ENCODE measurements around the gene BCAS3.
"Not testable (repeated sequence)": the region's sequence is repeated elsewhere in the genome, so short reads cannot be mapped to it uniquely, and the experiment has no call there.

Gene BCAS3

DNA sequence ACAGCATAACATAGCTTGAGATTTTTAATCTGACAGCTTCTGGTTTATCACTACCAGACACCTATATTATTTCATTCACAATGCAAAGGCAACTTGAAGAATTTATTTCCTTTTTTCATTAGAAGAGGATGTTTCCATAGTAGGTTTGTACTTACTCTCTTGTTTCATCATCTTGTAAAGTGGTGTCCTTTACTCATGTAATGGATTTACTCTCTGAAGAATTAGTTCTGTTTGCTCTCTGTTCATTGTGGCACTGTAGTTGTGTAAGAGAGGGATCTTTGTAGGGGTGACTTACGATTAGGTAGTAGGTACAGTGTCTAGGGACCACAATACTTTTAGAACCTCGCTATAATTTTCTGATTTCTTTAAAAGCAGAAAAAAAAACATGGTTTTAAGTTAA lies 256.1 kb downstream of the BCAS3 start:
- Histone ChIP-seq H3K4ac (ENCODE audit: low read depth in 1 of 2, low read length in 2 of 2) (no peak overlapping the region), H3K36me3 (ENCODE audit: control insufficient read depth in 1 of 2, insufficient read depth in 2 of 2, low read depth in 1 of 2, low read length in 2 of 2) (no peaks in the 10 kb centered on the region), H2AK5ac (ENCODE audit: low read length, severe bottlenecking) (no peak overlapping the region), H3K27me3 (ENCODE audit: control insufficient read depth in 1 of 2, insufficient read depth in 1 of 2, low read length in 2 of 2) (no peaks in the 10 kb centered on the region), H2BK120ac (ENCODE audit: low read depth, low read length) (no peak overlapping the region), H3K14ac (ENCODE audit: low read length in 2 of 2) (no peak overlapping the region), H2BK12ac (ENCODE audit: low read length in 2 of 2) (no peak overlapping the region), H4K8ac (ENCODE audit: low read length) (no peak overlapping the region), H3K23ac (ENCODE audit: low read length in 2 of 2) (no peak overlapping the region), H2BK5ac (ENCODE audit: low read depth, low read length, poor library complexity, severe bottlenecking) (no peak overlapping the region), H3K27ac (ENCODE audit: low read length, poor library complexity, severe bottlenecking) (no peak overlapping the region), H3K18ac (ENCODE audit: low read depth in 1 of 2, low read length in 2 of 2) (no peak overlapping the region), H2BK15ac (ENCODE audit: low read depth, poor library complexity, severe bottlenecking) (no peak overlapping the region), H3K79me1 (replicated peaks; ENCODE audit: low read length, poor library complexity, severe bottlenecking) (no peaks in the 10 kb centered on the region), H4K91ac (ENCODE audit: low read length) (no peak overlapping the region), H3K4me2 (ENCODE audit: low read length, poor library complexity, severe bottlenecking) (no peak overlapping the region), H2AFZ (ENCODE audit: low read depth, low read length) (no peak overlapping the region), H3K9me3 (ENCODE audit: control insufficient read depth, low read length) (no peaks in the 10 kb centered on the region), H3K9ac (ENCODE audit: low read length) (no peak overlapping the region), H3K4me1 (ENCODE audit: control insufficient read depth, insufficient read depth, low read depth, low read length) (no peaks in the 10 kb centered on the region), H3K4me3 (ENCODE audit: insufficient read depth in 1 of 2, low read depth in 1 of 2, low read length in 2 of 2) (no peak overlapping the region)
- 100% methylated on average over 1 of the region's 2 CpGs for WGBS
- peak; percentile 9 for DNase-seq

DNA sequence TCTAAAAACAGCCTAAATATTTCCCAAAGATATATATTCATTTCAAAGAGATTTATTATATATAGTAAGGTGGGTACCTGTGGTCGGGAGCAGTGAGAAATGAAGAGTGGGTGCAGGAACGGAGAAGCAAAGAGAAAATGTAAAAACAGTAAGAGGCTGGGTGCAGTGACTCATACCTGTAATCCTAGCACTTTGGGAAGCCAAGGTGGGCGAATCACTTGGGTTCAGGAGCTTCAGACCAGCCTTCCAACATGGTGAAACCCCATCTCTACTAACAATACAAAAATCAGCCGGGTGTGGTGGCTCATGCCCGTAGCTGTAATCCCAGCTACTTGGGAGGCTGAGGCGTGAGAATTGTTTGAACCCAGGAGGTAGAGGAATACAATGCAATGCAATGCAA lies 257.1 kb downstream of the BCAS3 start:
- Histone ChIP-seq H3K27ac (ENCODE audit: low read length, poor library complexity, severe bottlenecking) (no peak overlapping the region), H3K14ac (ENCODE audit: low read length in 2 of 2) (no peak overlapping the region), H2BK12ac (ENCODE audit: low read length in 2 of 2) (no peak overlapping the region), H2AK5ac (ENCODE audit: low read length, severe bottlenecking) (no peak overlapping the region), H3K4me3 (ENCODE audit: insufficient read depth in 1 of 2, low read depth in 1 of 2, low read length in 2 of 2) (no peak overlapping the region), H3K9me3 (ENCODE audit: control insufficient read depth, low read length) (no peaks in the 10 kb centered on the region), H3K36me3 (ENCODE audit: control insufficient read depth in 1 of 2, insufficient read depth in 2 of 2, low read depth in 1 of 2, low read length in 2 of 2) (no peaks in the 10 kb centered on the region), H2BK5ac (ENCODE audit: low read depth, low read length, poor library complexity, severe bottlenecking) (no peak overlapping the region), H3K9ac (ENCODE audit: low read length) (no peak overlapping the region), H3K4ac (ENCODE audit: low read depth in 1 of 2, low read length in 2 of 2) (no peak overlapping the region), H2BK15ac (ENCODE audit: low read depth, poor library complexity, severe bottlenecking) (no peak overlapping the region), H3K4me1 (ENCODE audit: control insufficient read depth, insufficient read depth, low read depth, low read length) (no peaks in the 10 kb centered on the region), H3K79me1 (replicated peaks; ENCODE audit: low read length, poor library complexity, severe bottlenecking) (no peaks in the 10 kb centered on the region), H3K23ac (ENCODE audit: low read length in 2 of 2) (no peak overlapping the region), H3K18ac (ENCODE audit: low read depth in 1 of 2, low read length in 2 of 2) (no peak overlapping the region), H3K4me2 (ENCODE audit: low read length, poor library complexity, severe bottlenecking) (no peak overlapping the region), H4K8ac (ENCODE audit: low read length) (no peak overlapping the region), H2BK120ac (ENCODE audit: low read depth, low read length) (no peak overlapping the region), H4K91ac (ENCODE audit: low read length) (no peak overlapping the region), H3K27me3 (ENCODE audit: control insufficient read depth in 1 of 2, insufficient read depth in 1 of 2, low read length in 2 of 2) (no peaks in the 10 kb centered on the region), H2AFZ (ENCODE audit: low read depth, low read length) (no peak overlapping the region)
- no peak for DNase-seq
- 94% methylated on average over 5 of the region's 6 CpGs for WGBS

DNA sequence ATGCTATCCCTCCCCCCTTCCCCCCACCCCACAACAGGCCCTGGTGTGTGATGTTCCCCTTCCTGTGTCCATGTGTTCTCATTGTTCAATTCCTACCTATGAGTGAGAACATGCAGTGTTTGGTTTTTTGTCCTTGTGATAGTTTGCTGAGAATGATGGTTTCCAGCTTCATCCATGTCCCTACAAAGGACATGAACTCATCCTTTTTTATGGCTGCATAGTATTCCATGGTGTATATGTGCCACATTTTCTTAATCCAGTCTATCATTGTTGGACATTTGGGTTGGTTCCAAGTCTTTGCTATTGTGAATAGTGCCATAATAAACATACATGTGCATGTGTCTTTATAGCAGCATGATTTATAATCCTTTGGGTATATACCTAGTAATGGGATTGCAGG lies 258.3 kb downstream of the BCAS3 start:
- H3K23ac ChIP-seq (ENCODE audit: low read length in 2 of 2); H3K4me3 ChIP-seq (ENCODE audit: insufficient read depth in 1 of 2, low read depth in 1 of 2, low read length in 2 of 2); H3K4me2 ChIP-seq (ENCODE audit: low read length, poor library complexity, severe bottlenecking); H4K8ac ChIP-seq (ENCODE audit: low read length); H3K9ac ChIP-seq (ENCODE audit: low read length); DNase-seq; H2BK5ac ChIP-seq (ENCODE audit: low read depth, low read length, poor library complexity, severe bottlenecking); H2BK120ac ChIP-seq (ENCODE audit: low read depth, low read length); H3K4me1 ChIP-seq (ENCODE audit: control insufficient read depth, insufficient read depth, low read depth, low read length); H3K18ac ChIP-seq (ENCODE audit: low read depth in 1 of 2, low read length in 2 of 2); H2BK12ac ChIP-seq (ENCODE audit: low read length in 2 of 2); H3K79me1 ChIP-seq (replicated peaks; ENCODE audit: low read length, poor library complexity, severe bottlenecking); H3K14ac ChIP-seq (ENCODE audit: low read length in 2 of 2); H2BK15ac ChIP-seq (ENCODE audit: low read depth, poor library complexity, severe bottlenecking); H2AFZ ChIP-seq (ENCODE audit: low read depth, low read length); H3K4ac ChIP-seq (ENCODE audit: low read depth in 1 of 2, low read length in 2 of 2); H3K9me3 ChIP-seq (ENCODE audit: control insufficient read depth, low read length); H2AK5ac ChIP-seq (ENCODE audit: low read length, severe bottlenecking); H3K27me3 ChIP-seq (ENCODE audit: control insufficient read depth in 1 of 2, insufficient read depth in 1 of 2, low read length in 2 of 2); H4K91ac ChIP-seq (ENCODE audit: low read length); H3K27ac ChIP-seq (ENCODE audit: low read length, poor library complexity, severe bottlenecking); H3K36me3 ChIP-seq (ENCODE audit: control insufficient read depth in 1 of 2, insufficient read depth in 2 of 2, low read depth in 1 of 2, low read length in 2 of 2): not testable (repeated sequence)

DNA sequence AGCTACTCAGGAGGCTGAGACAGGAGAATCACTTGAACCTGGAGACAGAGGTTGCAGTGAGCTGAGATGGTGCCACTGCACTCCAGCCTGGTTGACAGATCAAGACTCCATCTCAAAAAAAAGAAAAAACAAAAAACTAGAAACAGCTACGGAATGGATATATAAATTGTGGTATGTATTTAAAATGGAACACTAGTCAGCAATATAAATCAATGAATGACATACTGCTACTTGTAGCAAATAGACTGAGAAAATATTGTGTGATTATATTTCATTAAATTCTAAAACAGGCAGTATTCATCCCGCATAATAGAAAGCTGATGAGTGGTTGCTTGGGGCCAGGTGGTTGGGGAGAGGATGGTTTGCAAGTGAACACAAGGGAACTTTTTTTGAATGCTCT lies 261.7 kb downstream of the BCAS3 start:
- whole genome bisulfite sequencing = 100% methylated on average over 1 of the region's 2 CpGs
- H4K8ac ChIP-seq (ENCODE audit: low read length) = no peak overlapping the region
- no peak overlapping the region for H2BK5ac ChIP-seq (ENCODE audit: low read depth, low read length, poor library complexity, severe bottlenecking)
- H3K27me3 ChIP-seq (ENCODE audit: control insufficient read depth in 1 of 2, insufficient read depth in 1 of 2, low read length in 2 of 2) = no peaks in the 10 kb centered on the region
- H3K79me1 ChIP-seq (replicated peaks; ENCODE audit: low read length, poor library complexity, severe bottlenecking) = no peaks in the 10 kb centered on the region
- H2BK120ac ChIP-seq (ENCODE audit: low read depth, low read length) = no peak overlapping the region
- H3K4me2 ChIP-seq (ENCODE audit: low read length, poor library complexity, severe bottlenecking) = no peak overlapping the region
- no peaks in the 10 kb centered on the region for H3K4me1 ChIP-seq (ENCODE audit: control insufficient read depth, insufficient read depth, low read depth, low read length)
- H3K4me3 ChIP-seq (ENCODE audit: insufficient read depth in 1 of 2, low read depth in 1 of 2, low read length in 2 of 2) = no peak overlapping the region
- H2BK15ac ChIP-seq (ENCODE audit: low read depth, poor library complexity, severe bottlenecking) = no peak overlapping the region
- no peak overlapping the region for H3K14ac ChIP-seq (ENCODE audit: low read length in 2 of 2)
- no peak overlapping the region for H3K9ac ChIP-seq (ENCODE audit: low read length)
- no peaks in the 10 kb centered on the region for H3K36me3 ChIP-seq (ENCODE audit: control insufficient read depth in 1 of 2, insufficient read depth in 2 of 2, low read depth in 1 of 2, low read length in 2 of 2)
- H3K9me3 ChIP-seq (ENCODE audit: control insufficient read depth, low read length) = no peaks in the 10 kb centered on the region
- no peak overlapping the region for H2BK12ac ChIP-seq (ENCODE audit: low read length in 2 of 2)
- no peak overlapping the region for H2AFZ ChIP-seq (ENCODE audit: low read depth, low read length)
- no peak overlapping the region for H3K23ac ChIP-seq (ENCODE audit: low read length in 2 of 2)
- no peak overlapping the region for H3K4ac ChIP-seq (ENCODE audit: low read depth in 1 of 2, low read length in 2 of 2)
- H3K18ac ChIP-seq (ENCODE audit: low read depth in 1 of 2, low read length in 2 of 2) = no peak overlapping the region
- no peak overlapping the region for H4K91ac ChIP-seq (ENCODE audit: low read length)
- no peak overlapping the region for H2AK5ac ChIP-seq (ENCODE audit: low read length, severe bottlenecking)
- H3K27ac ChIP-seq (ENCODE audit: low read length, poor library complexity, severe bottlenecking) = no peak overlapping the region
- no peak for DNase-seq

All from mesenchymal stem cell (in vitro differentiated cells and primary cell).